Calu3 (cell line): ENCODE results near the gene EIF1. TPM values are rescaled to one million over a fixed set of nuclear protein-coding genes. Genes with fewer than 3 reads are reported as not detected.

Source experiments
- BruUV-seq: library from RNA; stranded (reverse); fragments of 400-500 nt; replicated peaks from 2 replicates; lab custom pipeline; 2021; lab: Mats Ljungman, UMichigan
- CTCF ChIA-PET: fragments of 300-600 bp; sonication (Branson Sonifier 250); formaldehyde crosslinking; loops from one replicate; lab custom pipeline; 2022; ENCODE audit warnings: antibody characterized with exemption; lab: Charles Lee
- DNase-seq: peaks from one replicate; pipeline ENCODE4 v3.0.0; 2022
- H3K27ac Mint-ChIP-seq: one replicate; pipeline ENCODE4 v1.8.0; 2022; ENCODE audit warnings: mixed read lengths; ENCODE audit not compliant: unreplicated experiment
- H3K27me3 Mint-ChIP-seq: one replicate; pipeline ENCODE4 v1.8.0; 2022; ENCODE audit warnings: mixed read lengths; ENCODE audit not compliant: unreplicated experiment
- H3K36me3 Mint-ChIP-seq: one replicate; pipeline ENCODE4 v1.8.0; 2022; ENCODE audit warnings: mild to moderate bottlenecking, moderate library complexity, mixed read lengths; ENCODE audit not compliant: insufficient read depth, unreplicated experiment
- H3K4me1 Mint-ChIP-seq: one replicate; pipeline ENCODE4 v1.8.0; 2022; ENCODE audit warnings: mild to moderate bottlenecking, low read depth, mixed read lengths; ENCODE audit not compliant: unreplicated experiment
- H3K4me3 Mint-ChIP-seq: one replicate; pipeline ENCODE4 v1.8.0; 2022; ENCODE audit warnings: mild to moderate bottlenecking, low read depth, moderate library complexity, mixed read lengths; ENCODE audit not compliant: unreplicated experiment
- H3K9me3 Mint-ChIP-seq: one replicate; pipeline ENCODE4 v1.8.0; 2022; ENCODE audit warnings: low read depth, mixed read lengths; ENCODE audit not compliant: unreplicated experiment
- intact Hi-C: fragments of 100-400 bp; cut with micrococcal nuclease; formaldehyde crosslinking; loops from one replicate; pipeline ENCODE4 v1.10.0; 2022; ENCODE audit not compliant: unreplicated experiment
- total RNA-seq: library from RNA; stranded (reverse); gene quantifications from 2 replicates; pipeline ENCODE4 v1.2.3, GENCODE V29; 2022
- TF ChIP-seq, protein P1 (sequence below): fragments of 200-600 bp; IDR thresholded peaks from one replicate; pipeline ENCODE4 v1.8.0; 2022; ENCODE audit warnings: antibody characterized with exemption; ENCODE audit not compliant: unreplicated experiment

Gene EIF1
- total RNA-seq, 1 experiment from 2014 or later, result 937 TPM

DNA sequence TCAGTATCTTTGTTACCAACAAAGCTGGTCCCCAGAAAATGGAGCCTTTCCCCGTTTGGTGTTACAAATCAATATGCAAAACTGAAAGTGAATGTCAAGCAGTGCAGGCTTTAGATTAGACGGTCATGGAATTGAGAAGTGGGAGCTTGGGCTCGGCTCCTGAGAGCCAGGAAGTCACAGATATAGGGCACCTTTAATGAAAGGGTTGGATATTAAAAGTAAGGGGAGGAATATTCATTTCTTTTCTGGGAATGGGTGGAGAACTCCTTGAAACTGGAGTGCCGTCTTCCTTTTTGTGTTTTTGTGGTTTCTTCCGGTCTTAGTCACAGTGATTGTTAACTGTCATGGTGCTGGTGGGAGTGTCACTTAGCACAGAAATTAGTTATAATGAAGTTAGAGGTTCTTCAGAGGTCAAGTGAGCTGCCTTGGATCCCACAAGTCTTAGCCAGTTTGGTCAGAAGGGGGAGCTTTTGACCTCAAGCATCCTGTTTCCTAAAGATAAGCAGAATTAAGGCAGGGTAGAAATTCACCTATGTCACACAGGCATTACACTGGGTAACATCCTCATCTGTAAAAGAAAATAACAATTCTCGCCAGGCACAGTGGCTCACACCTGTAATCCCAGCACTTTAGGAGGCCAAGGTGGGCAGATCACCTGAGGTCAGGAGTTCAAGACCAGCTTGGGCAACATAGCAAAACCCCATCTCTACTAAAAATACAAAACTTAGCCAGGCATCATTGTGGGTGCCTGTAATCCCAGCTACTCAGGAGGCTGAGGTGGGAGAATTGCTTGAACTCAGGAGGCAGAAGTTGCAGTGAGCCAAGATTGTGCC, 9.6 kb upstream of the EIF1 start:
- no TSS peak for BruUV-seq
- Mint-ChIP-seq H3K27ac (peak overlapping the region; percentile 96), H3K4me1 (peaks cover 62% of the 10 kb centered on the region), H3K9me3 (no peaks in the 10 kb centered on the region), H3K36me3 (peaks cover 28% of the 10 kb centered on the region), H3K4me3 (peak overlapping the region; percentile 69), H3K27me3 (no peaks in the 10 kb centered on the region)
- intact Hi-C loops, result loop anchor here (1.0 kb wide), 1 partner anchor 9 kb away; the partner anchor contains the start of gene EIF1
- DNase-seq, result peak; percentile 80
- TF ChIP-seq, protein P1, sequence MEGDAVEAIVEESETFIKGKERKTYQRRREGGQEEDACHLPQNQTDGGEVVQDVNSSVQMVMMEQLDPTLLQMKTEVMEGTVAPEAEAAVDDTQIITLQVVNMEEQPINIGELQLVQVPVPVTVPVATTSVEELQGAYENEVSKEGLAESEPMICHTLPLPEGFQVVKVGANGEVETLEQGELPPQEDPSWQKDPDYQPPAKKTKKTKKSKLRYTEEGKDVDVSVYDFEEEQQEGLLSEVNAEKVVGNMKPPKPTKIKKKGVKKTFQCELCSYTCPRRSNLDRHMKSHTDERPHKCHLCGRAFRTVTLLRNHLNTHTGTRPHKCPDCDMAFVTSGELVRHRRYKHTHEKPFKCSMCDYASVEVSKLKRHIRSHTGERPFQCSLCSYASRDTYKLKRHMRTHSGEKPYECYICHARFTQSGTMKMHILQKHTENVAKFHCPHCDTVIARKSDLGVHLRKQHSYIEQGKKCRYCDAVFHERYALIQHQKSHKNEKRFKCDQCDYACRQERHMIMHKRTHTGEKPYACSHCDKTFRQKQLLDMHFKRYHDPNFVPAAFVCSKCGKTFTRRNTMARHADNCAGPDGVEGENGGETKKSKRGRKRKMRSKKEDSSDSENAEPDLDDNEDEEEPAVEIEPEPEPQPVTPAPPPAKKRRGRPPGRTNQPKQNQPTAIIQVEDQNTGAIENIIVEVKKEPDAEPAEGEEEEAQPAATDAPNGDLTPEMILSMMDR, result peak; percentile 14
- CTCF ChIA-PET, result interaction anchor here (0.6 to 5.4 kb wide), 15 partner anchors 11 to 1752 kb away, joined by 3 to 139 read pairs (median 7); partner anchors contain the start of genes EIF1, KRT17, LRRC3C and ORMDL3

- no peak for DNase-seq
- intact Hi-C loops, result loop anchor here (1.0 kb wide), 1 partner anchor 8 kb away; the partner anchor contains the start of gene EIF1
- BruUV-seq, result no TSS peak
- Mint-ChIP-seq H3K27me3 (no peaks in the 10 kb centered on the region), H3K4me3 (no peak overlapping the region), H3K36me3 (peaks cover 22% of the 10 kb centered on the region), H3K9me3 (no peaks in the 10 kb centered on the region), H3K4me1 (peaks cover 57% of the 10 kb centered on the region), H3K27ac (peak overlapping the region; percentile 96)
- CTCF ChIA-PET, result interaction anchor here (0.6 to 5.4 kb wide), 12 partner anchors 10 to 1753 kb away, joined by 3 to 139 read pairs (median 8); partner anchors contain the start of genes EIF1, KRT17, LRRC3C and ORMDL3
- TF ChIP-seq, protein P1, result no peak
Measured at GRCh38 chr17:41679740-41680425, 8.8 kb upstream of the EIF1 start.

GRCh38 chr17:41680426-41681040, 8.2 kb upstream of the EIF1 start:
- H3K27ac Mint-ChIP-seq, result peak overlapping the region; percentile 7
- no peak for DNase-seq
- H3K27me3 Mint-ChIP-seq, result no peaks in the 10 kb centered on the region
- H3K36me3 Mint-ChIP-seq, result peaks cover 21% of the 10 kb centered on the region
- no peak overlapping the region for H3K4me3 Mint-ChIP-seq
- peaks cover 51% of the 10 kb centered on the region for H3K4me1 Mint-ChIP-seq
- intact Hi-C loops, result no loop called here
- TF ChIP-seq, protein P1, result no peak
- CTCF ChIA-PET, result interaction anchor here (0.8 to 5.4 kb wide), 4 partner anchors 9 to 132 kb away, joined by 4 to 139 read pairs (median 19); partner anchors contain the start of gene EIF1
- BruUV-seq, result no TSS peak
- H3K9me3 Mint-ChIP-seq, result no peaks in the 10 kb centered on the region

- Mint-ChIP-seq H3K9me3 (peaks cover 2% of the 10 kb centered on the region), H3K27ac (no peak overlapping the region), H3K36me3 (peaks cover 14% of the 10 kb centered on the region), H3K4me3 (no peak overlapping the region), H3K4me1 (peaks cover 38% of the 10 kb centered on the region), H3K27me3 (no peaks in the 10 kb centered on the region)
- intact Hi-C loops, result no loop called here
- CTCF ChIA-PET, result interaction anchor here (1.4 kb wide), 1 partner anchor 16 kb away, joined by 3 read pairs; no protein-coding TSS in a partner anchor
- TF ChIP-seq, protein P1, result no peak
- no peak for DNase-seq
- no TSS peak for BruUV-seq
Measured at GRCh38 chr17:41681776-41682175, 6.9 kb upstream of the EIF1 start.
